HG03521 (cell line): Measurements from ENCODE around the gene LYRM4.

Source experiments
- ATAC-seq: cut with Tn5 transposase; IDR thresholded peaks from one replicate; pipeline ENCODE4 v1.9.1; 2021; ENCODE audit warnings: mild to moderate bottlenecking, moderate library complexity; ENCODE audit not compliant: unreplicated experiment

The LYRM4 gene

DNA sequence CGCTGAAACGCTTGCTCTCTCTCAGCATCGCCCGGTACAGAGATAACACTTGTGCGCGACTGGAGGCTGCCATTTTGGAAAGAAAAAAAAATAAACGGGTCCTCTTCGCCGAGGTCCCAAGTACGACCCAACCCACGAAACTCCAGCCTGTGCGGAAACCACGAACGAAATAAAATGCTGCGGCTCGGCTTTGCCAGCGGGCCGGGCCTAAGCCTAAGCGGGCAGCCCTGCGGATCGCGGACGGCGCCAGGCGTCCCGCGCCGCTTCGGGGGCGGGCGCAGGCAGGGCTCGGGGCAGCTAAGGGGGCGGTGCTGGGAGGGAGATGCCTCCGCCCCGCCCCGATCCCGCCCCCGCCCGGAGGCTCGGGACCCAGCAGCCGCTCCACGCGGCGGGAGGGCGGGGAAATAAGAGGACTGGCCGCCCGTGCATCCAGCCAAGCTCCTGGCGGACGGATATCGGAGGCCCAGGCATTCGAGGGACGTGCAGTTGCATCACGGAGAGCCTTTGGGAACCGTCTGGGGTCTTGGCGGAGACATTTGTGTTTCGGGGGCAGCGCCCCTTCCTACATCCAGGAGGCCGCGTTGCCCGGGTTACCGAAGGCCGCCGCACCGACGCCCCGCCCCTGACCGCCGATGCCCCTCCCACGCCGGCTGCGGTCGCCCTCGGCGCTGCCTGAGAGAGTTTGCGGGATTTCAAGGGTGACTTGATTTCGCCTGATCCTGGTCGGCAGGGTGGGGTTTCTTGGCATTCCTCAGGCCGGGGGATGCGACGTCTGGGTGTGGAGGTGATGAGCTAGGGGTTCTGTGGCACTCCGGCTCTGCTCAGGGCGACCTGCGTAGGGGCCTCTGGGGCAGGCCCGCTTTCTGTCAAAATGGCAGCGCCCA lies at the start of gene LYRM4, which contains the start of gene FARS2:
LYRM4 (minus strand) TSS at position 290 of the 884 bp plus-strand sequence; CDS start at position 73, 217 bp downstream.
FARS2 (plus strand) TSS at position 853 of the 884 bp plus-strand sequence.
- peak; percentile 71 for ATAC-seq

DNA sequence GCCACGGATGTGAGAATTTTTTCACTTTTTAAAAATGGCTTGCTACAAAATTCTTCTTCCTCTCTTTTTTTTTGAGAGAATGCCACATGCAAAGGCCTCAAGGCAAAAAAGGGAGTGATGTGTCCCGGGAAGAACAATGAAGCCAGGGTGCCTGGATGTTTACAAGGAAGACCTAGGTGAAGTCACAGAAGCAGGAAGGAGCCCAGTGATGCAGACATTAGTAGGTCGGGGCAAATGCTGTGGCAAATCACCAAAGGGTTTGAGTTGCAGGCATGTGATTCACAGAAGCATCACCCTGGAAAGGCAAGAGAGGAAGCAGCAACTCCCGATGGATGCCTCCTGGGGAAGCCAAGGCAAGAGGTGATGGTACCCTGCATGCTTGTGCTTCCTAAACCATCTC lies 47.3 kb upstream of the LYRM4 start:
- no peak for ATAC-seq

DNA sequence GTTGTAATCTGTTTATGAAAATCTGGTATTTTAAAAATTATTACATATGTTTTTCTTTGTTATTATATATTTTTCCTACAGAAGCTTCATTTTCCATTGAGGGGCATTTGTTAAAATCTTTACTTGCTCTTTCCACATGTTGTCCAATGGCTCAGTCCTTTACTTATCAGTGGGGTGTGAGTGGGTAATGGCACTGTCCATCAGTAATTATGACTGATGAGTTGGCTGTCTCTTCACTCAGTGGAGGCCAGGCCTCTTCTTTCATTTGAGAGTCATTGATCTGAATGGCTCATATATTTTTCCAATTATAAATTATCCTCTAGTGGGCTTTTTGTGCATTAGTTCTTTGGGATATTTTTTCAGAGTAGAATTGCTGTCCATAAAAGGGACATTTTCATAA lies 46.3 kb upstream of the LYRM4 start:
- no peak for ATAC-seq

DNA sequence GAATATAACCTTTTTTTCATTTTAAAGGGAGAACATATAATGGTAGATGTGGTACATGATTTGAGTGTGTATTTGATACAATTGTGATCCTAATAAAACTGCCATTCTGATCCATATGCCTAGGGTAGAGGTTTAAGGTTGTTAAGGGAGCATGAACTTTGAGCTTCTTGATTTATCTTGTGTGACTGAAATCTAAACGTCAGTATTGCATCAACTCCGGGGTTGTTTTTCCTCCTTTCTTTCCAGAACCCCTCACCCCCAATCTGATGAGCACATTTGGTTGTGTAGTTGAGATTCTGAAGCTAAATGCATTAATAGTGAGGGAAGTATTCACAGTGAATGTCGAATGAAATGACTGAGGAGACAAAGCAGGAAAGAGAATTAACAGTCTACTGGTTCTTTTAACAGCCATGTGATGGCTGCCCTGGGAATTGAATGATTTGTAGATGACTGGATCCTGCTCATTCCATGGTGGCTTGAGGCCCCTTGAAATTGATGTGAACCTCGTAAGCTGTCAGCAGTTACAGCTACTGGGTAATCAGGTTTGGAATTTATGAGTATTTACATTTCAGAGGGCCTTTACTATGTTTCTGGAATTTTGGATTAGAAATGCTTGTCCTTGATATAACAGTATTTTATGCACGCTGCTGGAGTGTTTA lies 45.3 kb upstream of the LYRM4 start:
- no peak for ATAC-seq

DNA sequence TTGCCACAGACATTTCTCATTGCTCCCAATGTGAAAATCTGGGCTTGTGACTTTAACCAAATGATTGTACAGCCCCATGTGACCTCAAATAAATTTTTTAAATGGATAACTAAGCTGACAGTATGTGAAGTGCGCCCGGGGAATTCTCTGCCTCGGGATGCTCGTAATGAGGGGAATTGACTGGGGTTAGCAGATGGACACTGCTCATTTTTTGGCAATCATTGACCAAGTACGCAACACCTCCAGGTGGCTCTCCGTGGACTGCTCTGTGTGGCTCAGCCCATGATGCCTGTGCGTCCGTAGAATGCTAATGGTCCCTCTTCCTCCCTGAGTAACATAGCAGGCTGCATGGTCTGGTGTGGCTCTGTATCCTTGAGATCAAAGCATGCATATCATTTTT lies 42.9 kb upstream of the LYRM4 start:
- ATAC-seq = no peak

DNA sequence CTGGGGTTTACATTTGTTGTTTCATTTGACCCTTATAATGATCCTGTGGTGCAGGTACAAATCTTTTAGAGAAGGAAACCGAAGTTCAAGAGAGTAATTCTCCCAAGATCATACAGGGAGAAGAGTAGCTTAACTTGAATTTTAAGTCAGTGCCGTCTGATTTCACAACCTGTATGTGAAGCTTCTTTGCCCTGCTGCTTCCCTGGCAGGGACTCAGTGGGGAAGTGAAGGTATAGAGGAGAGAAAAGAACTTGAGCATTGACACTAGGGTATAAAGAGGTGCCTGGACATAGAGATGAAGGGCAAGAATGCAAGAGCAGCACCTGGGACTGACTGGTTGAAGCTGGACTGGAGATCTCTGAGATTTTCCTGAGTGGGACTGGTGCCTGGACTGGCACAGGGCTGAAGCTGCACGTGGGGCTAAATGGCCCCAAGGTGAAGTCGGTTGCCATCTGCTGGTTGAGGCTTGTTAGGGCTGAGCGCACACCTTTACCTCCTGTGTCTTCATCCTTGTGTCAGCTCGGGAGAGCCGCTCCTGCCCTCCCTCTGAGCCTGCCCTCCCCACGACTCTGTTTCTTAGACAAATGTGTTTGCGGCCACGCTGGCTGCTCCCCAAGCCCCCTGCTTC lies 42.4 kb upstream of the LYRM4 start:
- peak; percentile 66 for ATAC-seq

DNA sequence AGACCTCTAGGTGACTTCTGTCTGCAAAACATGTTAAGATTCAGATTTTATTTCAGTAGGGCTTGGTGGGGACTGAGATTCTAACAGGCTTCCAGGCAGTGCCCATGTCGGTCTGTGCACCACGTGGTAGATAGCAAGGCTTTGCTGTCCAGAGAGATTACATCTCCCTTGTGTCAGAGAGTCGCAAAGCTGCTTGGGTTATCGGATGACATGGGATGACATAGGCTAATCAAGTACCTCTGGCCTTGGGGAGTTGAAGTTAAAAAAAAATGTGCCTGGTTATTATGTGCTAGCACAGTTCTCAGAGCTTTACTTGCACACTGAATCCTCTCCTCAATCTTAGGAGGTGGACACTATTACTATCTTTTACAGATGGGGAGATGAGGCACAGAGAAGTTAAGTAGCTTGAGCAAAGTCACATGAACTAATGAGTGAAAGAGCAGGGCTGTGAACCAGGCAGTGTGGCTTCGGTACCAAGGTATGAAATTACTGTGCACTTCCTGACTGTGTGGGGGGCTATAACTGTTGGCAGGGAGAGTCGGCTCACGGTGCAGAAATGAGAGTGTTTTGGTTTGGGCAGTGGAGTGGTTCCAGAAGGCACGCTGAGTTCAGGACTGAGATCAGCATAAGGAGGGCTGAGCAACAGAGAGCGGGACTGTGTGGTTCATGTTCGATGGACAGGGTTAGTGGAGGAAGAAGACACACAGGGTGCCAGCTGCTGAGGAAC lies 41.6 kb upstream of the LYRM4 start:
- peak; percentile 74 for ATAC-seq

DNA sequence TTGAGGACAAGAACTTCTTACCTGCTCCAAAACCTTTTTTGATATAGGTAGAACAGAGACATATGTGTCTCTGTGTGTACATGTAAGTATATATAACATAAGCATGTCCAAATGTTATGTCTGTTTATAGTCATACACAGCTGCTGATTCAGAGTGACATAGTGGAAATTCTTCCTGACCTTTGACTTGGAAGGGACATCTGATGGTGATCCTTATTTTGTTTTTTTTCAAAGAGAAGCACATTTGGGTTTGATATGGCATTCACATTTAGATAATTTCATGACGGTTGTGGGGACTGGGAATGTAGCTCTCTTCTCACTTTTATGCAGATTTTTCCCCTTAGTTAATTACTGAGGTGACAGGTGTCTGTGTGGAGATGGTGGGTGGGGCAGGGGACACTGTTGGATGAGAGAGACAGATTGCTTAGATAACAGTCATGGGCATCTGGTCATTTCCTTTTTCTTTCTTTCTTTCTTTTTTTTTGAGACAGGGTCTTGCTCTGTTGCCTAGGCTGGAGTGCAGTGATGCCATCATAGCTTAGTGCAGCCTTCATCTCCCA lies 39.5 kb upstream of the LYRM4 start:
- ATAC-seq = no peak

DNA sequence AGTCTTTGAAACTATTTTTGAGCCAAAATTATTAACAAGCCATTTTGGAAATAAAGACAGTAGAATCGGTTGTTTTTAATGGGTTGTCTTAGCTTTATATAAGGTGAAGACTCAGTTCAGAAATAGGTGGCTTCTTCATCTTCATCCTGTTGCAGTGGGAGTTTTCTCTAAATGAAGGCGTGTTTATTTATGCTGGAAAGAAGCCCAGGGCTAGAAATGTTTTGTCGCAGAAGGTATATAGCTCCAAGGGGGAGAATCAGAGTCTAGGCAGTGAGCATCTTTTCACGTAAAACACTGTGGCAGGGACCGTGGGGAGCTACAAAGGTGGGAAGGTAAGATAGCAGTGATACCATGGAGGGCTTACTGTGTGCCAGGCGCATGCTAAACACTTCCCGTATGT lies 34.9 kb upstream of the LYRM4 start:
- no peak for ATAC-seq

DNA sequence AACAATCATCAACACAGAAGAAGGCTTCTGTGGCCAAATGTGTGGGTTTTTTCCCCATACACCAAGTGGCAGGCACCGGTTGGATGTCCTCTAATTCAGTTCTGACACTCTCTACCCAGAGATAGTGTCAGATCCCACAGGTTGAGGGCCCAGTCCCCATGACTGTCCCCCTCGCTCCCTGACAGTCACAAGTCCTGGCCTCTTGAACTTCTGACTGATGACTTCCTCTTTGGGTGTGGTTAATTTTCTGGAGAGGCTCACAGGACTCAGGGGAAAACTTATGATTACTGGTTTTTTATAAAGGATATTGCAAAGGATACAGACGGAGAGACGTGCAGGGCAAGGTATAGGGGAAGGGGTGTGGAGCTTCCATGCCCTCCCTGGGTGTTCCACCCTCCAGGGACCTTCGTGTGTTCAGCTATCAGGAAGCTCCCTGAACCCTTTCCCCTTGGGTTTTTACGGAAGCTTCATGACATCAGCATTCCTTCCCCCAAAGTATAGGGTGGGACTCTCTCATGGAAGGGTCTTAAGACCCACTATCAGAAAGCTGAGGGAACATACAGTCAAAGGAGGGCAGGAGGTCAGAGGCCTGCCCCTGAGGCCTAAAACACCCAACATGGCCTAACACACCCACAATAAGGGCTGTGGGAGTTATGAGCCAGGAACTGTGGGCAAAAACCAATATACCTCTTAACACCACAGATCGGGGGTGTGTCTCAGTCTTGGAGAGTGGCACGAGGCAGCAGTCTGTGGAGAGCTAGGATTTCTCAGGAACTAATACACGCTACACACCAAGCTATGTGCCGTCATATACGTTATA lies 33.9 kb upstream of the LYRM4 start:
- no peak for ATAC-seq

DNA sequence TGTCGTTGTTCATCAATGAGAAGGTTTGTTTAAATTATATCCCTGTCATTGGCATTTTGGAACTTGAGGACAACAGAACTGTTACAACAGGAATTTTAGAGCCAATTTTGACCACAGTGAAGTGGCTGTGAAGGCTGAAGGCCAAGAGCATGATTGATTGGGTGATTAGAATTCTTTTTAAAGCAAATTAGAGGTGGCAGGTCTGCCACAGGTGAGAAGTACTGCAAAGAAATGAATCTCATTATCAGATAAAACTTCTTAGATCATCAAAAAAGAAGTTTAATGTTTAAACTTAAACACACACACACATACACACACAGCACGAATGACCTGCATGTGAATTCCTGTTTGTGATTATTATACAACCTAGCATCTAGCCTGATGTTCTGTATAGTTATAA lies 32.9 kb upstream of the LYRM4 start:
- no peak for ATAC-seq

DNA sequence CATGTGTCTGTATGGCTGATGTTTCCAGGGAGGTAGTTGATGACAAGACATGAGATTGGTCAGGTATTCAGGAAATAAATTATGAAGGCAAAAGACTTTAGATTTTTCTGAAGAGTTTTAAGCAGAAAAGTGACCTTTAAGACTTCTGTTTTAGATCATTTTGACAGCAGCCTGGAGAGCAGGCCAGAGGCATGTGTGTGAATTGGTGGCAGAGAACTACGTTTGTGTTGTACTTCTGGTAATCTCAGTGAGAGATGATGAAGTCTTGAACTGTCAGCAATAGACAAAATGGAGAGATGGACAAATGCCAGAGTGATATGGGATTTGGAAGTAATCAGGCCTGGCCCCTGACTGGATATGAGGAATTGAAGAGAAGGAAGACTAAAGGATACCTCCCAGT lies 31.4 kb upstream of the LYRM4 start:
- ATAC-seq = no peak

DNA sequence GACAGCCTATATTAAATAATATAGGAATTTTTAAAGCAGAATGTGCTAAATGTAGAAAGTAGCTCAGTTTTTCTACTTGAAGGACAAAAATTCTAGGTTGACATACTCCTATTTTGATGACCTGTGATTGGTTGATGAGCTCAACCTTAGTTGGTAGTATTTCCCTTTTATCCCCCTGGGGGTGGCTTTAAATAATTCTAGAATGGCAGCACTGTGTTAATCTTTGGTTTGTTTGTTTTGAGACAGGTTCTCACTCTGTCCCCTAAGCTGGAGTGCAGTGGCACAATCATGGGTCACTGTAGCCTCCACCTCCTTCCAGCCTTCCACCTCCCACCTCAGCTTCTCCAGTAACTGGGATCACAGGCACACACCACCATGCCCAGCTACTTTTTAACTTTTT lies 29.8 kb upstream of the LYRM4 start:
- ATAC-seq = no peak

DNA sequence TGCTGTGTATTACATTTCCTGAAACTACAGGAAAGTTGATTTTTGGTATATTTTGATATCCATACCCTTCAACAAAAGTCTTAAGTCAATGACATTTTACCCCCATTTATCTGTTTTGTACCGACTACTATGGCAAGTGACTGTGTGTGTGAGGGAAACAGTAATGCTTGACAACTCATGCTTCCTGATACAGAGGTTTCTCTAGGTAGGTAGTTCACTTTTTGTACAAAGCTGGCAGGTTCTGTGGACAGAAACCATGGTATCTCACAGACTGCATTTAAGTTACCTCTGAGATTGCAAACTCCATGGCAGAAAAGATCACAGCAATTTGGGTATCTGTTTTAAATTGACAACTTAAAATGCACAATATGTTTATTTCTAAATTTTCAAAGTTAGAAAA lies 29.3 kb upstream of the LYRM4 start:
- ATAC-seq = no peak

DNA sequence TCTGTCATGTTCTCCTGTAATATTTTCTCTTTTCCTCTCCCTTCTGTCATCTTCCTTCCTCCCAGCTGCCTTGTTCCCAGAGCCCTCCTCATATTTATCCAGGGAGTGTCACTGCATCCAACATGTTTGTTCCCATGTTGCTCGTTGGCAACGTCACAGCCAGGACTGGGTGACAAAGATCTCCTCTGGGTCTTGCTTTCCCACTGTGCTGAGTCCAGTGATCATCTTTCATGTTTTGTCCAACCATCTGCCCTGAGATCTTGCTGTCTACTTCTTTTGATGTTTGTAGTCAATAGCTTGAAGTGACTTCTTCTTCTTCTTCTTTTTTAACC lies 27.2 kb upstream of the LYRM4 start:
- ATAC-seq = no peak

DNA sequence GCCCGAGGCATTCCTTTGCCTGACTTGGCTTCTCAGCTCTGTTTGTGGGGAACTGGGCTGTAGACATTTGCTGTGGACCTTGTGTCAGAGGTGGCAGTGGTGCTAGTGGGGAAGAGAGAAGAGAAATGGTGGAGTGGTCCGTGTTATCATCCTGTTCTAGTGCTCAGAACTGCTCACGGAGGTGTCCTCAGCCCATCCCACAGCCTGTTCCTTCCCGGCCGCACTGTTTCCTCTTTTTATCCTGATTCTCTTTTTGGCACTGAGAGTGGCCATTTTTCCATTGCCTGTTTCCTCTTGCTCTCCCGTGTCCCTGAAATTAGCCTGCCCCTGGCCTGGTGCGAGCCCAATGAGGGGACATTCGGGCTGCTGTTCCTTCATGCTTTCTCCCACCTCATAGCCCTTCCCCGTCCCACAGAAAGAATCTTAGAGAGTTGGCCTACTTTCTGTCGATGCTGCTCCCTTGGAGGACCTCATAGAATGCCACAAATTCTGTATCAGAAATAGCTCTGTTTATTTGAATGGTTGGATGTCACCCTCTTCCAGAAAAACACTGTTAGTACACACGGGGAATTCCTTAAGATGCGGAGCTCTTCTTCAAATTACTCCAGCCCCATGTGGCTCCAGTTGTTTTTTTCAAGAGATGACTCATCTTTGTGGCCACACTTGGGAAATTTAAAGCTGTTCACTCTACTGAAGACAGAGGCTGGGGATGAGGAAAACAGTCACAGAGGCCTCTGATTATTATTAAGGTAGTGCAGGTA lies 26.6 kb upstream of the LYRM4 start:
- ATAC-seq = no peak

DNA sequence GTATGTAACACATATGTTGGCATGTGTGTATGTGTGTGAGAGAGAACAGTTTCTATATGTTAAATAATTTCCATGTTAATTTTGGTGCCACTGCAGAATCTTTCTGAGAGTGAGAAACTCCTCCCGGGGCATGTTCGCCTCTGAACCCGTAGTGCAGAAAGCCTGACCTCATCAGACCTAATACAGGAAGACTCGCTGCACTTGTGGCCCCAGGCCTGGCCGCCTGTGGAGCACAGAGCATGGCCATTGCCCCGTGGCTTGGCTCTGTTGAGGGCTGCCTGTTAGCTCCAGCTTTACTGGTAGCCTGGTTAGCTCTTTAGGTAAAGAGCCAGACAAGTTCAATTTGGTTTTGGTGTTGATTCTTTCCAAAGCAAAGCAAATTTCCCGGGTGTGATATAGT lies 26.0 kb upstream of the LYRM4 start:
- ATAC-seq = no peak

DNA sequence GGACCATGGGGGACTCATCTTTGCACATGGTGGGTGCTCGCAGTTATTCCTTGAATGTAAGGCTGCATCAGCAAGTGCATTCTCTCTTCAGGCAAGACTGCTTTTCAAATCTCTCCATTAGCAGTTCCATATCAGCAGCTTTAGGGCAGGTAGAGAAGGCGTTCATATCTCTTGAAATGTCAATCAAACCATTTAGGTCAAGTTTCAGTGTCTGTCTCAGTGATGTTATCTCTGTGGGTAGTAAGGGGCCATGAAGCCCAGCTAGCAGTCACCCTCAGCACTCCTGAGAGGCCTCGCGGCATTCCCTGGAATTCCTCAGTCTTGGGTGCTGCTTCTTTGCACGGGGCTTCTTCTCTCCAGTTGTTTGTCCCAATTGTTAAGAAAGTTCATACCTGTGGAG lies 24.8 kb upstream of the LYRM4 start:
- ATAC-seq = no peak

DNA sequence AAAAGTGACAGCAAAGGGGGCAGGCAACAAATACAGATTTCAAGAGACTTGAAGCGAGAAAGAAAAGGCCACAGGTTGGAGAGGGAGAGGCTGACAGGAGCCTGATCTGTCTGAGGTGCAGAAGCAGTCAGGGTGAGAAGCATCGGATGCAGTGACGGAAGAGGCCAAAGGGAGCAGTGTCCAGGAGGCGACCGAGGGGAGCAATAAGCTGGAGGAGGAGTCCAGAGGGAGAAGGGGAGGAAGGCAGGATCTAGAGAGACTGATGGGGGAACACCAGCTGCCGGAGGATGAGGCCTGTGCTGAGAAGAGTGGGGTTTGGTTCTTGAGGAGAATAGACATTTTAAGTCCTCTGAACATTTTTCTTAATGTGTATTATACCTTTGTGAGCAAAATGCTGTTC lies 24.3 kb upstream of the LYRM4 start:
- ATAC-seq = no peak
